ENCODE results near the gene HNRNPU.
A peak's percentile ranks its signal among the peaks of the same experiment; 100 is the strongest.

DNA sequence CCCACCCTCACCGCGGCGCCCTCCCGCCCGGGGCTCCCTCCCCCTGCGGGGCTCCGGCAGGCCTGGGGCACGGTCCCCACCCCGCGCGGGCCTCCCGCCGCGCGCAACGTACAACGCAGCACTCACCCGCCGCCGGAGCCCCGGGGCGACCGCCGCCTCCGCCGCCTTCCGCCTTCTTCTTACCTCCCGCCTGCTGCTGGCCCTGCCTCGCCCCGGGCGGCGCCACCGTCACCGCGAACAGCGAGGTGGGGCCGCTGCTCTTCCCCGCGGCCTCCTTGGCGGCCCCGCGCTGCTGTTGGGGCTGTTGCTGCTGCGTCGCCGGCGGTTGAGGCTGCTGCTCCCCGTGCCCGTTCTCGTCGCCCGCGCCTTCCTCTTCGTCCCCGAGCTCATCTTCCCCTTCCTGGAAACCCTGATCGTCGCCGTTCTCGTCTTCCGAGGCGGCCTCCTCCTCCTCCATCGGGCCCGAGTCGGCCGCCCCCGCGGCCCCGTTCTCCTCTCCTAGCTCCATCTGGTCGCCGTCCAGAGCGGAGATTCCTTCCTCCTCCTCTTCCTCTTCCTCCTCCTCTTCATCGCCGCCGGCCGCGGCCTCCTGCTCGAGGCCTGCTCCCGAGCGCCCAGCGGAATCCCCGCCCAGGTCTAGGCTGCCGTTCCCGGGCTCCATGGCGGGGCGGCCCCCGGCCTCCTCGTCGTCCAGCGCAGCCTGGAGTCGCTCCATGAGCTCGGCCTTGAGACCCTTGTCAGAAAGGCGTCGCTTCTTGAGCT, 671 bp downstream of the HNRNPU start:
- TF ChIP-seq ESRRA (IDR thresholded peaks at IDR 0.05; ENCODE audit: borderline replicate concordance, low read length) (no peak), CTCF (IDR thresholded peaks at IDR 0.05) (no peak), EP300 (IDR thresholded peaks at IDR 0.05) (no peak), FOSL2 (IDR thresholded peaks at IDR 0.05) (no peak), FOSL2 (CRISPR knock-in tag; IDR thresholded peaks at IDR 0.05) (no peak), HDAC2 (IDR thresholded peaks at IDR 0.05) (no peak), E2F6 (IDR thresholded peaks at IDR 0.05; ENCODE audit: borderline replicate concordance, low read depth) (no peak), ZFP36 (IDR thresholded peaks at IDR 0.05; ENCODE audit: borderline replicate concordance, partially characterized antibody) (no peak), PBX3 (IDR thresholded peaks at IDR 0.05) (0 out of 2 replicates have a peak, but pooled peaks have one; percentile 7), JUN (IDR thresholded peaks at IDR 0.05) (no peak), MAFK (IDR thresholded peaks at IDR 0.05; ENCODE audit: partially characterized antibody) (no peak), BHLHE40 (IDR thresholded peaks at IDR 0.05; ENCODE audit: low read depth, low read length) (no peak), USF2 (IDR thresholded peaks at IDR 0.05) (no peak)

Data from A549 (cell line).